Smooth muscle cell (in vitro differentiated cells): ENCODE results near the gene HSD17B3. TPM values are rescaled to one million over a fixed set of nuclear protein-coding genes. Genes with fewer than 3 reads are reported as not detected.

Experiments used
- DNase-seq: peaks from one replicate; lab custom pipeline; 2025; ENCODE audit not compliant: unreplicated experiment; lab: John Stamatoyannopoulos, UW
- H2AFZ ChIP-seq: fragments of 200-600 bp; sonication (generic); 2 replicates; pipeline ENCODE4 v1.6.0; 2016; ENCODE audit warnings: antibody characterized with exemption, low read depth, mild to moderate bottlenecking
- H3F3A ChIP-seq: fragments of 200-600 bp; sonication (generic); 2 replicates; pipeline ENCODE4 v1.6.0; 2017; ENCODE audit warnings: antibody characterized with exemption, low read depth
- H3K27ac ChIP-seq: fragments of 200-600 bp; sonication (generic); 2 replicates; pipeline ENCODE4 v1.5.1; 2016; ENCODE audit warnings: low read depth, mild to moderate bottlenecking
- H3K27me3 ChIP-seq: fragments of 200-600 bp; sonication (generic); 2 replicates; pipeline ENCODE4 v1.6.1; 2016; ENCODE audit warnings: low read depth, mild to moderate bottlenecking
- H3K36me3 ChIP-seq: fragments of 200-600 bp; sonication (generic); 2 replicates; pipeline ENCODE4 v1.5.1; 2016; ENCODE audit warnings: low read depth
- H3K4me1 ChIP-seq: fragments of 200-600 bp; sonication (generic); 2 replicates; pipeline ENCODE4 v1.5.1; 2016; ENCODE audit warnings: low read depth
- H3K4me2 ChIP-seq: fragments of 200-600 bp; sonication (generic); 2 replicates; pipeline ENCODE4 v1.6.0; 2016; ENCODE audit warnings: mild to moderate bottlenecking
- H3K4me3 ChIP-seq: fragments of 200-600 bp; sonication (generic); 2 replicates; pipeline ENCODE4 v1.5.1; 2016; ENCODE audit warnings: mild to moderate bottlenecking
- H3K79me2 ChIP-seq: fragments of 200-600 bp; sonication (generic); 2 replicates; pipeline ENCODE4 v1.6.0; 2016; ENCODE audit warnings: low read depth, mild to moderate bottlenecking
- H3K9ac ChIP-seq: fragments of 200-600 bp; sonication (generic); 2 replicates; pipeline ENCODE4 v1.6.0; 2016; ENCODE audit warnings: low read depth
- H3K9me3 ChIP-seq: fragments of 200-600 bp; sonication (generic); replicated peaks from 2 replicates; pipeline ENCODE4 v1.5.1; 2016; ENCODE audit warnings: low read depth
- H4K20me1 ChIP-seq: fragments of 200-600 bp; sonication (generic); 2 replicates; pipeline ENCODE4 v1.6.0; 2016; ENCODE audit warnings: low read depth
- CTCF ChIP-seq: fragments of 200-600 bp; sonication (generic); IDR thresholded peaks from 2 replicates; pipeline ENCODE4 v1.5.1; 2017; ENCODE audit warnings: borderline replicate concordance, mild to moderate bottlenecking, antibody characterized with exemption; ENCODE audit not compliant: insufficient read depth, poor library complexity, severe bottlenecking
- WGBS: methylation state at CpG from one replicate; pipeline ENCODE4 v1.1.7; 2016; ENCODE audit warnings: low lambda C conversion rate; 5-methylcytosine and 5-hydroxymethylcytosine counted together
- polyA plus RNA-seq: library from polyadenylated mRNA; unstranded; fragments of >200 nt; fragmentation: Nextera tagmentation; extraction: Ambion mirVana; gene quantifications from 2 replicates; pipeline ENCODE4 v1.2.1, GENCODE V29; 2016
- total RNA-seq: library from RNA; depleted of rRNA; stranded (reverse); fragments of >200 nt; gene quantifications from 2 replicates; pipeline ENCODE4 v1.2.3, GENCODE V29; 2014

Gene HSD17B3
- total and polyA plus RNA-seq, 2 experiments from 2014 or later, result 0.31 to 0.40 TPM

GRCh38 chr9:96340707-96341106 lies 38.7 kb upstream of the HSD17B3 start:
- 92% methylated on average over 3 of the region's 3 CpGs for WGBS
- H3K9me3 ChIP-seq, result no peaks in the 10 kb centered on the region
- no peak overlapping the region for H3K4me2 ChIP-seq
- H3K79me2 ChIP-seq, result no peaks in the 10 kb centered on the region
- H4K20me1 ChIP-seq, result no peaks in the 10 kb centered on the region
- peaks cover 26% of the 10 kb centered on the region for H3K4me1 ChIP-seq
- no peak for TF ChIP-seq CTCF
- H3K27ac ChIP-seq, result peak overlapping the region; percentile 84
- no peak overlapping the region for H3K4me3 ChIP-seq
- no peak overlapping the region for H3K9ac ChIP-seq
- H2AFZ ChIP-seq, result no peak overlapping the region
- H3K27me3 ChIP-seq, result no peaks in the 10 kb centered on the region
- DNase-seq, result no peak
- no peaks in the 10 kb centered on the region for H3K36me3 ChIP-seq
- H3F3A ChIP-seq, result peaks cover 38% of the 10 kb centered on the region

GRCh38 chr9:96338299-96338698 lies 36.3 kb upstream of the HSD17B3 start:
- H3K27ac ChIP-seq, result no peak overlapping the region
- no peak overlapping the region for H3K4me2 ChIP-seq
- WGBS, result 99% methylated on average over 3 of the region's 3 CpGs
- no peak overlapping the region for H2AFZ ChIP-seq
- H3K9me3 ChIP-seq, result no peaks in the 10 kb centered on the region
- no peak for DNase-seq
- H3F3A ChIP-seq, result peaks cover 18% of the 10 kb centered on the region
- no peaks in the 10 kb centered on the region for H4K20me1 ChIP-seq
- H3K79me2 ChIP-seq, result no peaks in the 10 kb centered on the region
- H3K9ac ChIP-seq, result no peak overlapping the region
- H3K4me3 ChIP-seq, result no peak overlapping the region
- H3K27me3 ChIP-seq, result no peaks in the 10 kb centered on the region
- H3K36me3 ChIP-seq, result no peaks in the 10 kb centered on the region
- H3K4me1 ChIP-seq, result peaks cover 11% of the 10 kb centered on the region
- no peak for TF ChIP-seq CTCF

- Histone ChIP-seq H3K79me2 (no peaks in the 10 kb centered on the region), H2AFZ (no peak overlapping the region), H3K9ac (no peak overlapping the region), H4K20me1 (no peaks in the 10 kb centered on the region), H3K9me3 (no peaks in the 10 kb centered on the region), H3K4me2 (no peak overlapping the region), H3K27ac (no peak overlapping the region), H3K36me3 (no peaks in the 10 kb centered on the region), H3K4me3 (no peak overlapping the region), H3K27me3 (no peaks in the 10 kb centered on the region), H3F3A (no peaks in the 10 kb centered on the region), H3K4me1 (no peaks in the 10 kb centered on the region)
- TF ChIP-seq CTCF, result no peak
- 93% methylated on average over 1 of the region's 1 CpG for WGBS
- no peak for DNase-seq
These were observed 32.0 kb upstream of the HSD17B3 start for GRCh38 chr9:96333958-96334357.

- Histone ChIP-seq H3K4me3 (no peak overlapping the region), H3K9me3 (no peaks in the 10 kb centered on the region), H3F3A (no peaks in the 10 kb centered on the region), H3K79me2 (no peaks in the 10 kb centered on the region), H3K27me3 (no peaks in the 10 kb centered on the region), H3K4me2 (no peak overlapping the region), H3K36me3 (no peaks in the 10 kb centered on the region), H4K20me1 (no peaks in the 10 kb centered on the region), H3K9ac (no peak overlapping the region), H3K4me1 (no peaks in the 10 kb centered on the region), H3K27ac (no peak overlapping the region), H2AFZ (no peak overlapping the region)
- no peak for DNase-seq
- 76% methylated on average over 9 of the region's 9 CpGs for WGBS
- no peak for TF ChIP-seq CTCF
These were observed 29.4 kb upstream of the HSD17B3 start for GRCh38 chr9:96331236-96331947.
